Measurements from ENCODE around the gene SLC16A10.

DNA sequence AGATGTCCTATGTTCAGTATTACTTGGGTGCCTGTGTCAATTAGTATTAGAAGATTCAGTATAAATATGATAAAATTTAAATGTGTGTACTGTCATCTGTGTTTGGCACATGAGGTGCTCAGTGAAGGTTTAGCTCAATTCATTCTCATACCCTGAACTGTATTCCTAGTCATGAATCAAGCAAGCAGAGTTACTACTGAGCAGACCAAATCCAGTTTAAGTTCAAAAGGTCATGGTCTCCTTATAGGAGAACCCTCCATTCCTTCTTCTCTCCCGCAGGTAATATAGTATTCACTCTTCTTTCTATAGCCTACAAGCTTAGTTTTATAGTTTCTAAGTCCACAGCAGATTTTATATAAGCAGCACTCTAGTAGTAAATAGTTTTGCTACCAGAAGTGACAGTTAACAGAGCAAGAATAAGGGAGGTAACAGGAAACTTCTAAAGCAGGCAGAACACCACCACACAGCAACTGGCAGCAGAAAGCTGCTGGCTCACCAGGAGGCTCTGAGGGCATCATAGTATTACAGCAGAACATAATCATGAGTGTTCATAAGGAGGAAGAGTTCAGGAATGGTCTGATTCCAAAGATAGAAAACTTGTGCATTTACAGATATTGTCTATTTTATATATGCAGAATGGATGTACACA lies 133.2 kb downstream of the SLC16A10 start:
- TF ChIP-seq, protein P1, sequence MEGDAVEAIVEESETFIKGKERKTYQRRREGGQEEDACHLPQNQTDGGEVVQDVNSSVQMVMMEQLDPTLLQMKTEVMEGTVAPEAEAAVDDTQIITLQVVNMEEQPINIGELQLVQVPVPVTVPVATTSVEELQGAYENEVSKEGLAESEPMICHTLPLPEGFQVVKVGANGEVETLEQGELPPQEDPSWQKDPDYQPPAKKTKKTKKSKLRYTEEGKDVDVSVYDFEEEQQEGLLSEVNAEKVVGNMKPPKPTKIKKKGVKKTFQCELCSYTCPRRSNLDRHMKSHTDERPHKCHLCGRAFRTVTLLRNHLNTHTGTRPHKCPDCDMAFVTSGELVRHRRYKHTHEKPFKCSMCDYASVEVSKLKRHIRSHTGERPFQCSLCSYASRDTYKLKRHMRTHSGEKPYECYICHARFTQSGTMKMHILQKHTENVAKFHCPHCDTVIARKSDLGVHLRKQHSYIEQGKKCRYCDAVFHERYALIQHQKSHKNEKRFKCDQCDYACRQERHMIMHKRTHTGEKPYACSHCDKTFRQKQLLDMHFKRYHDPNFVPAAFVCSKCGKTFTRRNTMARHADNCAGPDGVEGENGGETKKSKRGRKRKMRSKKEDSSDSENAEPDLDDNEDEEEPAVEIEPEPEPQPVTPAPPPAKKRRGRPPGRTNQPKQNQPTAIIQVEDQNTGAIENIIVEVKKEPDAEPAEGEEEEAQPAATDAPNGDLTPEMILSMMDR (IDR thresholded peaks at IDR 0.05) = no peak
- TF ChIP-seq POLR2A (IDR thresholded peaks at IDR 0.05) = no peak

Measured in lower leg skin (tissue), 3 donors.